Measurements from ENCODE around the gene HNRNPDL. TPM values are rescaled to one million over a fixed set of nuclear protein-coding genes. Genes with fewer than 3 reads are reported as not detected.

The HNRNPDL gene
- total RNA-seq, 1 donor: 143 TPM

Small RNAs within 50 kb of the gene (small RNA-seq; reads per million reads assigned to genes)
- 0.37 reads per million for gene RF00150

Other genes starting within 250 kb of the HNRNPDL start
- gene HNRNPD, start 56.5 kb downstream of the HNRNPDL start, total RNA-seq: 19.2 and 19.4 TPM in 2 replicates
- 35.4 and 38.4 TPM in 2 replicates for gene ENOPH1, start 128 bp upstream of the HNRNPDL start, total RNA-seq
- gene TMEM150C, start 131.5 kb upstream of the HNRNPDL start, total RNA-seq: 3.3 and 7.1 TPM in 2 replicates